Left lobe of liver (tissue), 2 donors: Measurements from ENCODE around the gene TRMT11. TPM values are rescaled to one million over a fixed set of nuclear protein-coding genes. Genes with fewer than 3 reads are reported as not detected.
A peak's percentile ranks its signal among the peaks of the same experiment; 100 is the strongest.
"Not testable (repeated sequence)": the region's sequence is repeated elsewhere in the genome, so short reads cannot be mapped to it uniquely, and the experiment has no call there.

Experiments used
- ATAC-seq: fragments of 200-7000 bp; cut with Tn5 transposase; one replicate; pipeline ENCODE4 v1.9.1; 2020; ENCODE audit warnings: mild to moderate bottlenecking, moderate library complexity
- DNase-seq: peaks from one replicate; pipeline ENCODE4 v3.0.0-alpha.2; 2020; ENCODE audit warnings: low spot score
- total RNA-seq: library from RNA; stranded (reverse); gene quantifications from one replicate; pipeline ENCODE4 v1.2.1, GENCODE V29; 2021
- donor health status: DM: no; HTN: no; CAD: no; lungs with moderate emphysema.
- donor health status: DM: no; HTN: yes; CAD: no.

The TRMT11 gene
- total RNA-seq, 1 donor from 2014 or later: 11.6 TPM

- no peak for DNase-seq
- no peak for ATAC-seq
These were observed 55.2 kb downstream of the TRMT11 start for GRCh38 chr6:126041516-126041915.

GRCh38 chr6:126042001-126042419, 55.7 kb downstream of the TRMT11 start:
- DNase-seq: no peak
- no peak for ATAC-seq

DNA sequence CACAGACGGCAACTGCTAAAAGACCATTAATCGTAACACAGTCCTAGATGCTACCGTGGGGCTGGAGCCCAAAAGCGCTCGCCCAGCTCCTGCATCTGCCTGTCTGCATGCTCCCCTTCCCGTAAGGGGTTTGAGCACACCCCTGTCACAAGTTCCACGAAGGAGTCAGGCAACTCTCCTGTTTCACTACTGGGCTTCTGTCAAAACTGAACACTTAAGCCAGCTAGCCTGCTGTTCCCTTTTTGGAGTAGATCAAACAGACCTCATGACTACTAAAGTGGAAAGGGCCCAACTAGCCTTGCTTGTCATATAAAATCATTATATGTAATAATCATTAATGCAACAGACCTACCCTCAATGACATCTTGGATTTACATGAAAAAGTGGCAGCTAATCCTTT, 61.3 kb downstream of the TRMT11 start:
- DNase-seq (no peak), ATAC-seq (no peak)

DNA sequence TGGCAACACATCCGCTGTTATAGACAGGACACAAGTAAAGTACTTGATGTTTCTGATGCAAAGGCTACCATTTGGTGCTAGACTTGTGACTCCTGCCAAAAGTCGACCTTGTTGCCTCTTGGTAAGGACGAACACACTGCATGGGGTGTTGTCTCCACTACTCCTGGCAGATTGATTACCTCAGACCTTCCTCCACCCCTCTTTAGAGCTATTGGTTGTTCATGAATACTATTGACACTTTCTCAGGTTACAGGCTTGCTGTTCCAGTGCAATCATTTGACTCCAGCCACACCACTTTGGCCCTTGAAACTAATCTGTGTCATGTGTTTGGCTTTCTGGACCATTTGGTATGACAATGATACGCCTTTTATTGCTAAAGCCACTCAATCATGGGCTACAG, 62.3 kb downstream of the TRMT11 start:
- DNase-seq: no peak

DNA sequence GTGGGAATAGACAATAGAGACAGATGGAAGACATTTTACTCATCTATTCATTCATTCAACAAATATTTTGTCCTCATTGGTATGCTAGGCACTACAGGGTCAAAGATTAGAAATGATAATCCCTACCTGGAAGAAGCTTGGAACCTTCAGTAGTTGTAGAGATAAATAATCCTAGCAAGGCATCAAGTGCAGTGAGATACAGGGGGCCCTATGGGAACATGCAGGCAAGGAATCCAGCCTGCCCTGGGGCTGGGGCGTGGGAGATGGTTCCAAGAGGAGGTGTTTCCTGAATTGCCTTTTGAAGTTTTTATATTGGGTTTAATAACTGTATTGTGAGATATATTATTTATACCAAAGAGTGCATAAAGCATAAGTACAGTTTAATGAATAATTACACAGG, 64.5 kb downstream of the TRMT11 start:
- ATAC-seq (no peak), DNase-seq (no peak)

More for the DNA sequence above, 62.3 kb downstream of the TRMT11 start:
- no peak for ATAC-seq

- ATAC-seq (no peak), DNase-seq (no peak)
These were observed 65.5 kb downstream of the TRMT11 start for GRCh38 chr6:126051791-126052190.

GRCh38 chr6:126052485-126052884, 66.1 kb downstream of the TRMT11 start:
- no peak for DNase-seq
- ATAC-seq: peak; percentile 38

- DNase-seq (peak; percentile 88), ATAC-seq (peak; percentile 91)
These were observed 67.9 kb downstream of the TRMT11 start for GRCh38 chr6:126054258-126054702.

- ATAC-seq (no peak), DNase-seq (no peak)
These were observed 68.5 kb downstream of the TRMT11 start for GRCh38 chr6:126054802-126055201.

DNA sequence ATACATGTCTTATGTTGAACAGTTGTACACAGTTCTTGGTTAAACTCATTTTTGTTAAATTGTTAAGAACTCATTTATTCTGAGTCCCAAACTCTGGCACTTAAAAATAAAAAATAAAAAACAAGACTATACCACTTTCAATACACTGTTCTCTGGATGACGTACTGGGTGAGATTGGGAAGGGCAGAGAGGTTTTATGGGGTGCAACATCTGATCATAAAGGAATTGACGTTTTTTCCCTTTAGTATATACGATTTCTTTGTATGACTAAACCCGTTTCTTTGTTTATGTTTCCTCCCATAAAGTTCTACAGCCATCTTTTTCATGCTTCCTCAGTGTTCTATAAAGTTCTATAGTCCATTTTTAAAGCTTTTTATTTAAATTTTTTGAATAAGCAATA, 69.1 kb downstream of the TRMT11 start:
- ATAC-seq (no peak), DNase-seq (no peak)

DNA sequence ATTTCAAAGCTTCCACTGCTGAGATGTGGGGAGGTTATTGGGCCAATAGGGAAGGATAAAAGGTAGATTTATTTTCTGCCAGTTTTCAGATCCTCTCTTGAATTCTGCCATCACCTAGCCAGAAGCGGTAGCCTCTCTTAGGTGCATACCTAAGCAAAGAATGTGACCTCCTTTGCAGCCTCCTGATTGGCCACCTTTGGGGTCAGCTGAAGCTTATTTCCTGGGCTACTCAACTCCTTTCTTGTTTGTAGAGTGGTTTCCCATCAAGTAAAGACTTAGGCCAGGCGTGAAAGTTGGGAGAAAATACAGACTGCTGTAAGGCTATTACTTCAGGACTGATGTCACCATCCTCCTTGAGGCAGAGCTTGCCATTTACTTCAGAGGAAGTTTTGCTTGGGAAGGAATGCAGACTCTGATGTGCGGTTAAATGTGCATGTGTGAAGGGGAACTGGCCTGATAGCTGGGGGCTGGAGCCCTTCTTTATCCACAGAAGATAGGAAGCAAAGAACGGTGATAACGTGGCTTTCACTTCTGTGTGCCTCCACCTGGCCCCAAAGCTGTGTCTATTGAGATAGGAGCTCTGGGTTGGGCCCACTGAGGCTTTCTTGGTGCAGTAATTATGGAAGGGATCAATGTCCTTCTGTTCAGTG, 70.1 kb downstream of the TRMT11 start:
- ATAC-seq (no peak), DNase-seq (no peak)

- not testable (repeated sequence) for DNase-seq, ATAC-seq
These were observed 71.7 kb downstream of the TRMT11 start for GRCh38 chr6:126058085-126058484.

DNA sequence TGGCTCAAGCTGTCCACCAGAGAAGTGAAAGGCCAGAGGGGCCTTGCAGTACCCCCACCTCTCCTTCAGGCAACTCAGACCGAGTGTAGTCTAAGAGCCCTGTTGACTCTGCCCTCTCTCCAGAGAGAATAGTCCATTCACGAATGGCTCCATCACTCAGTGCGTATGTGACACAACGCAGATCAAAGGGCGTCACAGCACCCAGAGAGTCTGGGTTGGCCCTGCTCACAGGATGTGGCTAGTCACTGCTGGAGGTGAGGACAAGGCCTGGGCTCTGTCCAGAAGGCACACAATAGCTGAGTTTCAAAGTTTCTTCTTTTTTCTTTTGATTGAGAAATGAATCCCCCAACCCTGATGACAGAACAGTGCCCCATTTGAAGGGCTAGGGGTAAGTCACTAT, 74.1 kb downstream of the TRMT11 start:
- no peak for ATAC-seq
- DNase-seq: no peak

DNA sequence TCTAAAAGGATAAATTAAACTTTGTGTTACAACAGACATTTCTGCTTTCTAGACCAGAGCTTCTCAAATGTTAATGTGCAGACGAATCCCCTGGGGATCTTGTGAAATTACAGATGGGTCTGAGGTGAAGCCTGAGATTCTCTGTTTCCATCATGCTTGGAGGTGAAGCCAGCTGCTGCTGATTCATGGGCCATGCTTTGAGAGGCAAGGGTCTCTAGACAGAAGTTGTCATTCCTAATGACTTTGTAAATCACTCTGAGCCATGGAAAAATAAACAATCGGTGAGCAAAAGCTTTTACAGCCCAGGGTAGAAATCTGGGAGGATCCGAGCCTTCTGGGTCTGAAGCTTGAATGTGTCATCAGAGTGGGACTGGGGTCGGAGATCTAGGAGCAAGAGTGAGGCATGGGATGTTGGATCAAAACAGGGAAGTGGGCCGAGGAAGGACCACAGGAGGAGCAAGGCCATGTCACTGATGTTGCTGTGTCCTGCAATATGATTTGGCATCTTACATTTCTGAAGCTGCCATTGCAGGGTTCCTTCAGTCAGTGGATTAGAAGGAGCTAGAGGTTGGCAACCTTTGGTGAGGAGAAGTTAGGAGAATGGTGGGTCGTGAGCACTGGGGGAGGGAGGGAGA, 77.3 kb downstream of the TRMT11 start:
- DNase-seq (no peak), ATAC-seq (no peak)

DNA sequence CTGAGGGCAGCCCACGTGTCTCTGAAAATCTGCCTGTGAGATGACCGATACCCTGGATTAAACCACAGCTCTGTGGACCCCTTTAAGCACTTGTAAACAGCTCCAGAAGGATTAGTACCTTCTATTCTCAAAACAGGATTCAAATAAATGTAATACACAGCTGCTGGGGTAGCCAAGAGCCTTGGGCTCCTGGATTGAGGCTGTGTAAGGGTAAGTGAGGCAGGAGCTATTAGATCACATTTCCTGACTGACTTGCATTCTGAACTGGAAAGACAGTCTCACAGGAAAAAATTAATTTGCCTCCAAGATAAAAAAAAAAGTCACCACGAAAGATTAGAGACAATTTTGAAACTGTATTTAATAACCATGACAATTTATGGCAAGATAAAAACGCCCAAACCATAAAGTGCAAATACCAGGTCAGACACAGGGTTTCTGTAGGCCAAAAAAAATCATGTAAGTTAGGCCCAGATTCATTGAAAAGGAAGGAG, 78.0 kb downstream of the TRMT11 start:
- DNase-seq (no peak), ATAC-seq (no peak)

DNA sequence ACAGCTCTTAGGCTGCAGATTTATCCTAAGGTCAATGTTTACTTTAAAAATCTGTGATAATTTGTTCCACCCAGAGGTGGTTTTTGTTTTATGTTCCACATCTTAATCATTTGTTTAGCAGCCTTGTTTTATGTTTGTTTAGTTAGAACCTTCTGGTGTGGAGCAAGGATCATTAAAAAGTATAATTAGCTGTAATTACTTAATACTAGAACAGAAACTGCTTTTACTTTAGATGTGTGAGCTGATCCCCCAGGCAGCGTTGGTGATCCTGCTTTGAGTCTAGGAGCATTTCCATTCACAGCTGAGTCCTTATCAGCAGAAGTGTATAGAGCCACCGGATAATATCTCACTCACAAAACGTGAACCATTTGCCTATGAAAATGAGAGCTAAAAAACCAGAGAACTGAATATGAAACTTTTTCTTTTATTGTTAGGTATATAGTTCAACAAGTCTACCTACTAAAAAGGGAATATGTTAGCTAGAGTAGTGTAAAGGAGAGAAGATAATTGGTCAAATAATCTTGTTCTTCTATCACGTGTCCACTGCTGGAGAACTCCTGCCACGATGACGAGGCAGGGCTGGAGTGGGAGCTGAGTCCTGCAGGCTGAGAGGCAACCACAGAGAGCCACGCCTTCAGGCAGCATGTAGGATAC, 78.5 kb downstream of the TRMT11 start:
- ATAC-seq (no peak), DNase-seq (no peak)

DNA sequence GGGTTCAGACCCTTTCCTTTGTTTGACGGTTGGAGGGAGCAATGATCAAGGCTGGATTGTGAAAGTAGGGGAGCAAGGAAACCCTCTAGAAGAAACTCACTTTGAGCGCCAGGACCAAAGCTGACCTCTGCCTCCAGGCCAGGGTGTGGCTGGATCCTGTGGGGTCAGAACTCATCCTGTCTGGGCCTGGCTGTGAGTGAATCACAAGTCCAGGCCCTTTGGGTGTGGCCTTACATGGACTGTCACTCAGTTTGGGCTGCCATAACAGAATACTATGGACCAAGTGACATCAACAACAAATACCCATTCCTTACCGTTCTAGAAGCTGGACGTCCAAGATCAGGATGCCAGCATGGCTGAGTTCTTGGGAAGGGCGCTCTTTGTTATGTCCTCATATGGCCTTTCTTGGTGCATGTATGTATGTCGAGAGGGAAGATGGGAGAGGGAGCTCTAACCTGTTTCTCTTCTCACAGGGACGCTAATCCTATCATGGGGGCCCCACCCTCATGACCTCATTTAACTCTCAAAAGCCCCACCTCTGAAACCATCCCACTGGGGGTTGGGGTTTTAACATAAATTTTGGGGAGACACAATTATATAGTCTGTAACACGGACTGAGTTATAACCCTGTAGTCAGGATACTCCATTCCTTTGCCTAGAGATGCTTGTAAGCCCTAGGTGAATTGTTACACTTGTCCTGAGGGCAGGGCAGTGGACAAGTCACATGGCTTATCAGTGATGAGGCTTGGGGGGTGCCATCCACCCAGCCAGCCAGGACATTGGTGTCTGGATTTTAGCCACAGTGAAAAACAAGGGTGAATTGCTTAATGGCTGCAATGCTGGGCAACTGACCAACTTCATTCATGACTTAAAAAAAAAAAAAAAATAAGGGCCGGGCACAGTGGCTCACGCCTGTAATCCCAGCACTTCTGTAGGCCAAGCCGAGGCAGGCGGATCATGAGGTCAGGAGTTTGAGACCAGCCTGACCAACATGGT, 80.0 kb downstream of the TRMT11 start:
- DNase-seq (peak; percentile 80), ATAC-seq (peak; percentile 93)

- no peak for ATAC-seq
- no peak for DNase-seq
These were observed 80.7 kb downstream of the TRMT11 start for GRCh38 chr6:126067073-126067472.

DNA sequence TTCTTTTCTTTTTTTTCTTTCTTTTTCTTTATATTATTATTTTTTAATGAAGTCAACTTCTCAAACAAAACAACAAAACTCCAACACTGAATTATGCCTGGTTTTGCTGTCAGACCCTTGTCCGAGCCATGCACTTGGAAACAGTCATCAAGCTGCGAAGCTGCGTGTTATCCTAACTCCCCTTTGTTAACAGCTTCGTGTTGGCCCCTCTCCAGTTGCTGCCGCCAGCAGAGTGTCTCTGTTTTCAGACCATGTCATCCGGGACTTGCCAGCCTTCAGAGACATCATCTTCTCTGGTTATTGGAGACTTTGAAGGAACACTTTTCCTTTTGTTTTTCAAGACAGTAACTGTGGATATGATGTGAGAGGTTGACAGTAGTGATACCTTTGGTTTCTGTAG, 83.1 kb downstream of the TRMT11 start:
- no peak for DNase-seq
- no peak for ATAC-seq

- ATAC-seq (no peak), DNase-seq (no peak)
These were observed 84.8 kb downstream of the TRMT11 start for GRCh38 chr6:126071000-126071647.
